Panc1 (cell line): ENCODE data around the gene MCEE. TPM values are rescaled to one million over a fixed set of nuclear protein-coding genes. Genes with fewer than 3 reads are reported as not detected.
"Not testable (repeated sequence)": the region's sequence is repeated elsewhere in the genome, so short reads cannot be mapped to it uniquely, and the experiment has no call there.

Experiments used
- ATAC-seq: fragments of 200-7000 bp; cut with Tn5 transposase; 2 replicates; pipeline ENCODE4 v1.9.1; 2020; ENCODE audit warnings: mild to moderate bottlenecking, moderate library complexity
- BruUV-seq: library from RNA; stranded (reverse); fragments of 400-500 nt; replicated peaks from 2 replicates; lab custom pipeline; 2021; lab: Mats Ljungman, UMichigan
- CTCF ChIA-PET: fragments of 300-600 bp; sonication (Branson Sonifier 250); formaldehyde crosslinking; loops from one replicate; lab custom pipeline; 2022; ENCODE audit warnings: antibody characterized with exemption; lab: Charles Lee
- POLR2A ChIA-PET: fragments of 300-600 bp; sonication (Branson Sonifier 250); formaldehyde crosslinking; loops from one replicate; lab custom pipeline; 2022; ENCODE audit warnings: antibody characterized with exemption; lab: Charles Lee
- DNase-seq: peaks from one replicate; pipeline ENCODE4 v3.0.0-alpha.2; 2010; ENCODE audit warnings: low read depth, low spot score
- H3K27ac ChIP-seq: 2 replicates; pipeline ENCODE4 v1.5.1; 2011; ENCODE audit warnings: mild to moderate bottlenecking, low read length, inconsistent platforms
- H3K27me3 ChIP-seq: fragments of 200-500 bp; sonication (Bioruptor generic); 2 replicates; pipeline ENCODE4 v1.6.0; 2014; ENCODE audit warnings: low read length, inconsistent platforms; ENCODE audit not compliant: control insufficient read depth, insufficient read depth
- H3K36me3 ChIP-seq: fragments of 200-500 bp; sonication (Bioruptor generic); 2 replicates; pipeline ENCODE4 v1.5.1; 2014; ENCODE audit warnings: inconsistent platforms, mild to moderate bottlenecking, low read length, moderate library complexity; ENCODE audit not compliant: control insufficient read depth, insufficient read depth
- H3K4me1 ChIP-seq: 2 replicates; pipeline ENCODE4 v1.5.1; 2011; ENCODE audit warnings: inconsistent platforms, mild to moderate bottlenecking, low read length, moderate library complexity; ENCODE audit not compliant: control insufficient read depth, insufficient read depth
- H3K4me3 ChIP-seq, 2 experiments: 2 replicates each; pipeline ENCODE4 v1.5.1; 2011 to 2012; ENCODE audit warnings: low read depth in 2 of 2, low read length in 2 of 2, mild to moderate bottlenecking in 2 of 2, inconsistent platforms in 1 of 2, moderate library complexity in 1 of 2
- H3K9me3 ChIP-seq: fragments of 200-500 bp; sonication (Bioruptor generic); 2 replicates; pipeline ENCODE4 v1.5.1; 2014; ENCODE audit warnings: low read depth, mild to moderate bottlenecking, inconsistent platforms, low read length, moderate library complexity; ENCODE audit not compliant: control insufficient read depth, insufficient read depth
- POLR2AphosphoS5 ChIP-seq: IDR thresholded peaks from 2 replicates; pipeline ENCODE4 v1.6.1; 2012; ENCODE audit warnings: mild to moderate bottlenecking, low read depth, low read length, moderate library complexity
- SIN3A ChIP-seq: IDR thresholded peaks from 2 replicates; pipeline ENCODE4 v1.6.1; 2012; ENCODE audit warnings: low read depth, mild to moderate bottlenecking, low read length, moderate library complexity, borderline replicate concordance; ENCODE audit not compliant: insufficient read depth
- TCF7L2 ChIP-seq: IDR thresholded peaks from 2 replicates; pipeline ENCODE4 v1.6.1; 2011; ENCODE audit warnings: mild to moderate bottlenecking, low read depth, low read length, inconsistent platforms
- in situ Hi-C: cut with HindIII; loops from 2 replicates; pipeline ENCODE4 v1.10.0; 2016; ENCODE audit warnings: low sequenced_read_pairs, low pct_unique_long_range_greater_than_20kb
- intact Hi-C: fragments of 100-400 bp; cut with micrococcal nuclease; formaldehyde crosslinking; loops from one replicate; pipeline ENCODE4 v1.10.0; 2022; ENCODE audit not compliant: unreplicated experiment
- total RNA-seq: library from RNA; stranded (reverse); gene quantifications from one replicate; pipeline ENCODE4 v1.2.1, GENCODE V29; 2021; ENCODE audit not compliant: unreplicated experiment
- TF ChIP-seq, protein P1 (sequence below), 2 experiments: IDR thresholded peaks; 2 replicates each; pipeline ENCODE4 v1.6.1; 2011 to 2012; ENCODE audit warnings: low read depth in 2 of 2, control low read depth in 1 of 2, low read length in 1 of 2, mild to moderate bottlenecking in 1 of 2, moderate library complexity in 1 of 2; ENCODE audit not compliant: insufficient read depth in 1 of 2
- TF ChIP-seq, protein P2 (sequence below): fragments of 450-650 bp; IDR thresholded peaks from 2 replicates; pipeline ENCODE4 v1.5.1; 2017; ENCODE audit warnings: mild to moderate bottlenecking

Gene MCEE
- total RNA-seq, 1 experiment from 2014 or later, result 4.8 TPM

DNA sequence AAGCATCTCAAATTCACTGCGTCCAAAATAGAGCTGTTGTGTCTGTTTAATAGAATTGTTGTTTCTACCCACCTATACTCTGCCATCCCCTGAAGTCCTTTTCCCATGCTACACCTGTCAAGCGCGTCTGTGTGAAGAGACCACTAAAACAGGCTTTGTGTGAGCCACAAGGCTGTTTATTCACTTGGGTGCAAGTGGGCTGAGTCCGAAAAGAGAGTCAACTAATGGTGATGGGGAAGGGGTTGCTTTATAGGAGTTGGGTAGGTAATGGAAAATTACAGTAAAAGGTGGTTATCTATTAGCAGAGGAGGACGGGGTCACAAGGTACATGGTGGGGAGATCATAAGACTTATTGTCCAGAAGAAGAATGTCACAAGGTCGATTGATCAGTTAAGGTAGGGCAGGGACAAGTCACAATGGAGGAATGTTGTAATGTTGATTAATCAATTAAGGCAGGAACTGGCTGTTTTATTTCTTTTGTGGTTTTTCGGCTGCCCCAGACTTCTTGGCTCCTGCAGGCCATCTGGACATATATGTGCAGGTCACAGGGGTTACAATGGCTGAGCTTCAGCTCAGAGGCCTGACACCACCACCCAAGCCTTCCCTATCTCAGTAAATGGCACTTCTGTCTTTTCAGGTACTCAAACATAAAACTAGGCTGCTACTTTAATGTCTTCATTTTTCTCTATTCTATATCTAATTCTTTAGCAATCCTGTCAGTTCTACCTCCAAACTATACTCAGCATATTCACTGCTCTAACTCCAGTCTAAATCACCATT lies 1.5 kb upstream of the MCEE start:
- BruUV-seq, CTCF ChIA-PET, H3K27me3 ChIP-seq, DNase-seq, ATAC-seq, intact Hi-C loops, H3K9me3 ChIP-seq, POLR2A ChIA-PET, in situ Hi-C loops: not testable (repeated sequence)
- Histone ChIP-seq H3K27ac (peak overlapping the region; percentile 91), H3K4me3 (peak overlapping the region; percentile 98 to 99), H3K4me1 (peaks cover 10% of the 10 kb centered on the region), H3K36me3 (peaks cover 32% of the 10 kb centered on the region)

GRCh38 chr2:71130905-71131244 lies 846 bp upstream of the MCEE start:
- Histone ChIP-seq H3K4me3 (peak overlapping the region; percentile 98 to 99), H3K36me3 (peaks cover 29% of the 10 kb centered on the region), H3K4me1 (peaks cover 10% of the 10 kb centered on the region), H3K27ac (peak overlapping the region; percentile 91), H3K9me3 (no peaks in the 10 kb centered on the region), H3K27me3 (no peaks in the 10 kb centered on the region)
- TF ChIP-seq POLR2AphosphoS5, result no peak
- no peak for TF ChIP-seq TCF7L2
- TF ChIP-seq, protein P1, sequence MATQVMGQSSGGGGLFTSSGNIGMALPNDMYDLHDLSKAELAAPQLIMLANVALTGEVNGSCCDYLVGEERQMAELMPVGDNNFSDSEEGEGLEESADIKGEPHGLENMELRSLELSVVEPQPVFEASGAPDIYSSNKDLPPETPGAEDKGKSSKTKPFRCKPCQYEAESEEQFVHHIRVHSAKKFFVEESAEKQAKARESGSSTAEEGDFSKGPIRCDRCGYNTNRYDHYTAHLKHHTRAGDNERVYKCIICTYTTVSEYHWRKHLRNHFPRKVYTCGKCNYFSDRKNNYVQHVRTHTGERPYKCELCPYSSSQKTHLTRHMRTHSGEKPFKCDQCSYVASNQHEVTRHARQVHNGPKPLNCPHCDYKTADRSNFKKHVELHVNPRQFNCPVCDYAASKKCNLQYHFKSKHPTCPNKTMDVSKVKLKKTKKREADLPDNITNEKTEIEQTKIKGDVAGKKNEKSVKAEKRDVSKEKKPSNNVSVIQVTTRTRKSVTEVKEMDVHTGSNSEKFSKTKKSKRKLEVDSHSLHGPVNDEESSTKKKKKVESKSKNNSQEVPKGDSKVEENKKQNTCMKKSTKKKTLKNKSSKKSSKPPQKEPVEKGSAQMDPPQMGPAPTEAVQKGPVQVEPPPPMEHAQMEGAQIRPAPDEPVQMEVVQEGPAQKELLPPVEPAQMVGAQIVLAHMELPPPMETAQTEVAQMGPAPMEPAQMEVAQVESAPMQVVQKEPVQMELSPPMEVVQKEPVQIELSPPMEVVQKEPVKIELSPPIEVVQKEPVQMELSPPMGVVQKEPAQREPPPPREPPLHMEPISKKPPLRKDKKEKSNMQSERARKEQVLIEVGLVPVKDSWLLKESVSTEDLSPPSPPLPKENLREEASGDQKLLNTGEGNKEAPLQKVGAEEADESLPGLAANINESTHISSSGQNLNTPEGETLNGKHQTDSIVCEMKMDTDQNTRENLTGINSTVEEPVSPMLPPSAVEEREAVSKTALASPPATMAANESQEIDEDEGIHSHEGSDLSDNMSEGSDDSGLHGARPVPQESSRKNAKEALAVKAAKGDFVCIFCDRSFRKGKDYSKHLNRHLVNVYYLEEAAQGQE (IDR thresholded peaks at IDR 0.05; ENCODE audit: insufficient read depth in 1 of 2, low read depth in 2 of 2, low read length in 1 of 2), result no peak
- no peak for TF ChIP-seq SIN3A
- TF ChIP-seq, protein P2, sequence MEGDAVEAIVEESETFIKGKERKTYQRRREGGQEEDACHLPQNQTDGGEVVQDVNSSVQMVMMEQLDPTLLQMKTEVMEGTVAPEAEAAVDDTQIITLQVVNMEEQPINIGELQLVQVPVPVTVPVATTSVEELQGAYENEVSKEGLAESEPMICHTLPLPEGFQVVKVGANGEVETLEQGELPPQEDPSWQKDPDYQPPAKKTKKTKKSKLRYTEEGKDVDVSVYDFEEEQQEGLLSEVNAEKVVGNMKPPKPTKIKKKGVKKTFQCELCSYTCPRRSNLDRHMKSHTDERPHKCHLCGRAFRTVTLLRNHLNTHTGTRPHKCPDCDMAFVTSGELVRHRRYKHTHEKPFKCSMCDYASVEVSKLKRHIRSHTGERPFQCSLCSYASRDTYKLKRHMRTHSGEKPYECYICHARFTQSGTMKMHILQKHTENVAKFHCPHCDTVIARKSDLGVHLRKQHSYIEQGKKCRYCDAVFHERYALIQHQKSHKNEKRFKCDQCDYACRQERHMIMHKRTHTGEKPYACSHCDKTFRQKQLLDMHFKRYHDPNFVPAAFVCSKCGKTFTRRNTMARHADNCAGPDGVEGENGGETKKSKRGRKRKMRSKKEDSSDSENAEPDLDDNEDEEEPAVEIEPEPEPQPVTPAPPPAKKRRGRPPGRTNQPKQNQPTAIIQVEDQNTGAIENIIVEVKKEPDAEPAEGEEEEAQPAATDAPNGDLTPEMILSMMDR, result no peak
- in situ Hi-C loops, result no loop called here
- ATAC-seq, result no peak; the same call in 1 of the 2 replicates
- POLR2A ChIA-PET, result no interaction called here
- no TSS peak for BruUV-seq
- CTCF ChIA-PET, result no interaction called here
- intact Hi-C loops, result no loop called here
- DNase-seq, result no peak

DNA sequence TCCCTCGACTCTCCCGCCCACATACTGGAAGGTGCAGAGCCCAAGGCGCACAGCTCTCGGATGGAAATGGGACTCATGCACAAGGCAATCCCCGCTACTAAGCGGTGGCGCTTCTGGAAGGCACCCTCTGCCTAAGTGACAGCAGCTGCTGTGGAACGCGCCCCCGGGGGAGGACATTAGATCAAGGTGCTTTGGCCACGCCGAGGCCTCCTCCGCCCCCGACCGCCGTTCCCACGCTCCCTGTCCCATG lies 202 bp downstream of the MCEE start:
- Histone ChIP-seq H3K27me3 (no peaks in the 10 kb centered on the region), H3K4me3 (peak overlapping the region; percentile 98 to 99), H3K4me1 (peaks cover 10% of the 10 kb centered on the region), H3K9me3 (no peaks in the 10 kb centered on the region), H3K27ac (peak overlapping the region; percentile 91), H3K36me3 (peaks cover 28% of the 10 kb centered on the region)
- in situ Hi-C loops (no loop called here), intact Hi-C loops (no loop called here)
- ChIA-PET CTCF (no interaction called here), POLR2A (no interaction called here)
- peak; percentile 77 for ATAC-seq
- TF ChIP-seq, protein P2, result no peak
- TF ChIP-seq POLR2AphosphoS5 (no peak), TCF7L2 (no peak), SIN3A (no peak)
- TF ChIP-seq, protein P1 (IDR thresholded peaks at IDR 0.05; ENCODE audit: insufficient read depth in 1 of 2, low read depth in 2 of 2, low read length in 1 of 2), result no peak
- BruUV-seq, result no TSS peak
- DNase-seq, result no peak
